GM12872 (cell line): ENCODE data around the gene CLMN.

Source experiments
- CTCF ChIP-seq: IDR thresholded peaks from 3 replicates; pipeline ENCODE4 v1.5.1; 2011; ENCODE audit warnings: low read depth, mild to moderate bottlenecking, low read length, moderate library complexity; ENCODE audit not compliant: insufficient read depth

The CLMN gene

GRCh38 chr14:95307402-95308041 is 12.2 kb downstream of the CLMN start:
- TF ChIP-seq CTCF: no peak

- TF ChIP-seq CTCF: no peak
These were observed 13.8 kb downstream of the CLMN start for GRCh38 chr14:95305940-95306339.

- no peak for TF ChIP-seq CTCF
These were observed 14.6 kb downstream of the CLMN start for GRCh38 chr14:95305145-95305544.

- TF ChIP-seq CTCF: no peak
These were observed 15.4 kb downstream of the CLMN start for GRCh38 chr14:95304342-95304741.

- no peak for TF ChIP-seq CTCF
These were observed 16.2 kb downstream of the CLMN start for GRCh38 chr14:95303552-95303951.

GRCh38 chr14:95302667-95303506 is 16.8 kb downstream of the CLMN start:
- no peak for TF ChIP-seq CTCF

GRCh38 chr14:95301527-95302187 is 18.1 kb downstream of the CLMN start:
- TF ChIP-seq CTCF: no peak
